ENCODE data around the gene PLEK.

The PLEK gene

GRCh38 chr2:68367953-68368653 lies 3.0 kb downstream of the PLEK start:
- Histone ChIP-seq H3K36me3 (ENCODE audit: control insufficient read depth, insufficient read depth, low read length) (no peaks in the 10 kb centered on the region), H3K4me2 (ENCODE audit: low read length) (no peak overlapping the region), H3K56ac (ENCODE audit: low read length) (no peak overlapping the region), H3K4me3 (ENCODE audit: low read length) (no peak overlapping the region), H3K27me3 (ENCODE audit: insufficient read depth, low read length, poor library complexity) (no peaks in the 10 kb centered on the region), H3K23ac (ENCODE audit: low read length) (no peak overlapping the region), H2BK5ac (ENCODE audit: low read length) (no peak overlapping the region), H3K79me1 (ENCODE audit: low read length) (no peaks in the 10 kb centered on the region), H4K5ac (ENCODE audit: low read length) (no peak overlapping the region), H2BK120ac (ENCODE audit: low read depth, low read length) (no peak overlapping the region), H3K27ac (ENCODE audit: low read depth, low read length) (no peak overlapping the region), H4K8ac (ENCODE audit: low read depth, low read length) (no peak overlapping the region), H3K9ac (ENCODE audit: low read length) (no peak overlapping the region), H3K4ac (ENCODE audit: low read depth, low read length) (no peak overlapping the region), H3K79me2 (ENCODE audit: control insufficient read depth, insufficient read depth, low read length) (no peaks in the 10 kb centered on the region), H2AK5ac (ENCODE audit: low read length) (no peak overlapping the region), H2BK15ac (replicated peaks; ENCODE audit: low read depth) (no peak overlapping the region), H3K18ac (ENCODE audit: low read length) (no peak overlapping the region), H3K4me1 (ENCODE audit: control insufficient read depth, low read depth, low read length) (no peaks in the 10 kb centered on the region)
- DNase-seq, result no peak
- no CpG with 5 or more reads among the region's 5 CpGs for WGBS (ENCODE audit: extremely low coverage, insufficient coverage, low lambda C conversion rate)

- H3K27me3 ChIP-seq (ENCODE audit: insufficient read depth, low read length, poor library complexity), result no peaks in the 10 kb centered on the region
- no peak overlapping the region for H2BK15ac ChIP-seq (replicated peaks; ENCODE audit: low read depth)
- H3K56ac ChIP-seq (ENCODE audit: low read length), result no peak overlapping the region
- no peak overlapping the region for H3K23ac ChIP-seq (ENCODE audit: low read length)
- no peak overlapping the region for H4K8ac ChIP-seq (ENCODE audit: low read depth, low read length)
- H2BK5ac ChIP-seq (ENCODE audit: low read length), result no peak overlapping the region
- no peak overlapping the region for H3K27ac ChIP-seq (ENCODE audit: low read depth, low read length)
- H3K4me3 ChIP-seq (ENCODE audit: low read length), result no peak overlapping the region
- no peaks in the 10 kb centered on the region for H3K4me1 ChIP-seq (ENCODE audit: control insufficient read depth, low read depth, low read length)
- no peaks in the 10 kb centered on the region for H3K79me2 ChIP-seq (ENCODE audit: control insufficient read depth, insufficient read depth, low read length)
- no peak overlapping the region for H3K4me2 ChIP-seq (ENCODE audit: low read length)
- no peaks in the 10 kb centered on the region for H3K36me3 ChIP-seq (ENCODE audit: control insufficient read depth, insufficient read depth, low read length)
- H3K4ac ChIP-seq (ENCODE audit: low read depth, low read length), result no peak overlapping the region
- whole genome bisulfite sequencing (ENCODE audit: extremely low coverage, insufficient coverage, low lambda C conversion rate), result no CpG with 5 or more reads among the region's 6 CpGs
- DNase-seq, result peak; percentile 23
- no peak overlapping the region for H2AK5ac ChIP-seq (ENCODE audit: low read length)
- H2BK120ac ChIP-seq (ENCODE audit: low read depth, low read length), result no peak overlapping the region
- no peak overlapping the region for H3K18ac ChIP-seq (ENCODE audit: low read length)
- no peaks in the 10 kb centered on the region for H3K79me1 ChIP-seq (ENCODE audit: low read length)
- no peak overlapping the region for H4K5ac ChIP-seq (ENCODE audit: low read length)
- H3K9ac ChIP-seq (ENCODE audit: low read length), result no peak overlapping the region
These were observed 3.7 kb downstream of the PLEK start for GRCh38 chr2:68368654-68369336.

GRCh38 chr2:68369337-68369734 lies 4.3 kb downstream of the PLEK start:
- no peak overlapping the region for H3K18ac ChIP-seq (ENCODE audit: low read length)
- no peaks in the 10 kb centered on the region for H3K36me3 ChIP-seq (ENCODE audit: control insufficient read depth, insufficient read depth, low read length)
- H3K23ac ChIP-seq (ENCODE audit: low read length), result no peak overlapping the region
- no peaks in the 10 kb centered on the region for H3K79me2 ChIP-seq (ENCODE audit: control insufficient read depth, insufficient read depth, low read length)
- H3K4me1 ChIP-seq (ENCODE audit: control insufficient read depth, low read depth, low read length), result no peaks in the 10 kb centered on the region
- H4K8ac ChIP-seq (ENCODE audit: low read depth, low read length), result no peak overlapping the region
- no peak overlapping the region for H4K5ac ChIP-seq (ENCODE audit: low read length)
- no peak overlapping the region for H3K4ac ChIP-seq (ENCODE audit: low read depth, low read length)
- H3K79me1 ChIP-seq (ENCODE audit: low read length), result no peaks in the 10 kb centered on the region
- no peak overlapping the region for H3K27ac ChIP-seq (ENCODE audit: low read depth, low read length)
- H3K9ac ChIP-seq (ENCODE audit: low read length), result no peak overlapping the region
- H2BK5ac ChIP-seq (ENCODE audit: low read length), result no peak overlapping the region
- no peak overlapping the region for H3K4me2 ChIP-seq (ENCODE audit: low read length)
- H2BK15ac ChIP-seq (replicated peaks; ENCODE audit: low read depth), result no peak overlapping the region
- H2AK5ac ChIP-seq (ENCODE audit: low read length), result no peak overlapping the region
- no peak for DNase-seq
- WGBS (ENCODE audit: extremely low coverage, insufficient coverage, low lambda C conversion rate), result no CpG with 5 or more reads among the region's 10 CpGs
- H2BK120ac ChIP-seq (ENCODE audit: low read depth, low read length), result no peak overlapping the region
- H3K27me3 ChIP-seq (ENCODE audit: insufficient read depth, low read length, poor library complexity), result no peaks in the 10 kb centered on the region
- H3K4me3 ChIP-seq (ENCODE audit: low read length), result no peak overlapping the region
- no peak overlapping the region for H3K56ac ChIP-seq (ENCODE audit: low read length)

GRCh38 chr2:68371138-68371537 lies 6.1 kb downstream of the PLEK start:
- no peak for DNase-seq
- Histone ChIP-seq H3K4me3 (ENCODE audit: low read length) (no peak overlapping the region), H2AK5ac (ENCODE audit: low read length) (no peak overlapping the region), H3K4ac (ENCODE audit: low read depth, low read length) (no peak overlapping the region), H3K18ac (ENCODE audit: low read length) (no peak overlapping the region), H3K4me1 (ENCODE audit: control insufficient read depth, low read depth, low read length) (no peaks in the 10 kb centered on the region), H3K23ac (ENCODE audit: low read length) (no peak overlapping the region), H4K8ac (ENCODE audit: low read depth, low read length) (no peak overlapping the region), H3K4me2 (ENCODE audit: low read length) (no peak overlapping the region), H2BK5ac (ENCODE audit: low read length) (no peak overlapping the region), H2BK120ac (ENCODE audit: low read depth, low read length) (no peak overlapping the region), H3K36me3 (ENCODE audit: control insufficient read depth, insufficient read depth, low read length) (no peaks in the 10 kb centered on the region), H3K79me1 (ENCODE audit: low read length) (no peaks in the 10 kb centered on the region), H3K27ac (ENCODE audit: low read depth, low read length) (no peak overlapping the region), H3K27me3 (ENCODE audit: insufficient read depth, low read length, poor library complexity) (no peaks in the 10 kb centered on the region), H2BK15ac (replicated peaks; ENCODE audit: low read depth) (no peak overlapping the region), H3K79me2 (ENCODE audit: control insufficient read depth, insufficient read depth, low read length) (no peaks in the 10 kb centered on the region), H4K5ac (ENCODE audit: low read length) (no peak overlapping the region), H3K56ac (ENCODE audit: low read length) (no peak overlapping the region), H3K9ac (ENCODE audit: low read length) (no peak overlapping the region)
- no CpG with 5 or more reads among the region's 1 CpG for WGBS (ENCODE audit: extremely low coverage, insufficient coverage, low lambda C conversion rate)

- no peak overlapping the region for H3K18ac ChIP-seq (ENCODE audit: low read length)
- H3K79me2 ChIP-seq (ENCODE audit: control insufficient read depth, insufficient read depth, low read length), result no peaks in the 10 kb centered on the region
- H3K4me2 ChIP-seq (ENCODE audit: low read length), result no peak overlapping the region
- no peak overlapping the region for H2BK15ac ChIP-seq (replicated peaks; ENCODE audit: low read depth)
- no peak overlapping the region for H2BK5ac ChIP-seq (ENCODE audit: low read length)
- H3K27me3 ChIP-seq (ENCODE audit: insufficient read depth, low read length, poor library complexity), result no peaks in the 10 kb centered on the region
- no peaks in the 10 kb centered on the region for H3K79me1 ChIP-seq (ENCODE audit: low read length)
- no peak overlapping the region for H2BK120ac ChIP-seq (ENCODE audit: low read depth, low read length)
- H3K4me1 ChIP-seq (ENCODE audit: control insufficient read depth, low read depth, low read length), result no peaks in the 10 kb centered on the region
- no peak overlapping the region for H3K4me3 ChIP-seq (ENCODE audit: low read length)
- H4K8ac ChIP-seq (ENCODE audit: low read depth, low read length), result no peak overlapping the region
- H3K56ac ChIP-seq (ENCODE audit: low read length), result no peak overlapping the region
- no peak overlapping the region for H3K4ac ChIP-seq (ENCODE audit: low read depth, low read length)
- no peak for DNase-seq
- no CpG with 5 or more reads among the region's 3 CpGs for WGBS (ENCODE audit: extremely low coverage, insufficient coverage, low lambda C conversion rate)
- no peak overlapping the region for H4K5ac ChIP-seq (ENCODE audit: low read length)
- H3K23ac ChIP-seq (ENCODE audit: low read length), result no peak overlapping the region
- H3K27ac ChIP-seq (ENCODE audit: low read depth, low read length), result no peak overlapping the region
- H3K9ac ChIP-seq (ENCODE audit: low read length), result no peak overlapping the region
- H3K36me3 ChIP-seq (ENCODE audit: control insufficient read depth, insufficient read depth, low read length), result no peaks in the 10 kb centered on the region
- H2AK5ac ChIP-seq (ENCODE audit: low read length), result no peak overlapping the region
These were observed 6.5 kb downstream of the PLEK start for GRCh38 chr2:68371581-68371980.
